Omental fat pad (tissue), 4 donors: ENCODE measurements around the gene DHCR7. TPM values are rescaled to one million over a fixed set of nuclear protein-coding genes. Genes with fewer than 3 reads are reported as not detected.

Experiments
- ATAC-seq: fragments of 150-250 bp; one replicate; pipeline ENCODE4 v1.9.1; 2016; ENCODE audit warnings: mild to moderate bottlenecking, moderate library complexity; ENCODE audit not compliant: low FRiP score
- DNase-seq: peaks from one replicate; pipeline ENCODE4 v3.0.0-alpha.2; 2019; ENCODE audit warnings: low spot score
- total RNA-seq, 4 donors: library from RNA; depleted of rRNA; stranded (reverse); fragments of >200 nt; gene quantifications; one replicate each; pipeline ENCODE4 v1.1.0, GENCODE V29; 2016
- TF ChIP-seq, protein P1 (sequence below), 3 donors: fragments of 450-650 bp; IDR thresholded peaks; one replicate each; pipeline ENCODE4 v1.5.1; 2016 to 2017; ENCODE audit warnings: antibody characterized with exemption in 3 of 3, mild to moderate bottlenecking in 3 of 3, moderate library complexity in 2 of 3

DHCR7 gene
- total RNA-seq, 4 donors from 2014 or later, result 12.9 to 76.5 (median 37.4) TPM

DNA sequence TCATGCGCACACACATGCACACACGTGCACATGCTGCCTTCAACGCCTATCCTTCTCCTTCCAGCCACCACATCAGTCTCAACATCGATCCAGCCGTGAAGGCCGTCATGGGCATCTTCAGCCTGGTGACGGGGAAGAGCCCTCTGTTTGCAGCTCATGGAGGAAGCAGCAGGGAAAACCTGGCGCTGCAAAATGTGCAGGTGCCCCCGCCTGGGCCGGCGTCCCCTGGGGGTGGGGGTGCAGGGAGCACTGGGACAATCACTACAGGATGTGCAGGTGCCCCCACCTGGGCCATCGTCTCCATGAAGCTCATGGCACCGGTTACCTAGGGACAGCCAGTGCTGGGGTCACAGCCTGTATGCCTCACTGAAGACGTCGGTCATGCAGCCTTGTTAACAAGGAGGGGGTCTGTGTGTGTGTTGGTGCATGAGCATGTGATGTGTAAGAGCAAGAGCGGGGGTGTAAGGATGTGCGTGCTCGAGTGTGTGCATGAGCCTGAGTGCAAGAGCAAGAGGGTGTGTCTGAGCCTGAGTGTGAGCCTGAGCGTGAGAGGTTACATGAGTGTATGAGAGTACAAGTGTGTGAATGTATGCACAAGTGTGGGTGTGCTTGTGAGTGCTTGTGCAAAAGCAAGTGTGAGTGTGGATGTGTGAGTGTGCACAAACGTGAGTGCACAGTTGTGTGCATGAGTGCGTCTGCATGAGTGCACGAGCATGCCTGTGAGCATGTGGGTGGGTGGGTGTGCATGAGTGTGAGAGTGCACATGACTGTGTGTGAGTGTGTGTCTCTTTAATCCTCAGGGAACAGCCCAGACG lies 36.3 kb upstream of the DHCR7 start:
- TF ChIP-seq, protein P1, sequence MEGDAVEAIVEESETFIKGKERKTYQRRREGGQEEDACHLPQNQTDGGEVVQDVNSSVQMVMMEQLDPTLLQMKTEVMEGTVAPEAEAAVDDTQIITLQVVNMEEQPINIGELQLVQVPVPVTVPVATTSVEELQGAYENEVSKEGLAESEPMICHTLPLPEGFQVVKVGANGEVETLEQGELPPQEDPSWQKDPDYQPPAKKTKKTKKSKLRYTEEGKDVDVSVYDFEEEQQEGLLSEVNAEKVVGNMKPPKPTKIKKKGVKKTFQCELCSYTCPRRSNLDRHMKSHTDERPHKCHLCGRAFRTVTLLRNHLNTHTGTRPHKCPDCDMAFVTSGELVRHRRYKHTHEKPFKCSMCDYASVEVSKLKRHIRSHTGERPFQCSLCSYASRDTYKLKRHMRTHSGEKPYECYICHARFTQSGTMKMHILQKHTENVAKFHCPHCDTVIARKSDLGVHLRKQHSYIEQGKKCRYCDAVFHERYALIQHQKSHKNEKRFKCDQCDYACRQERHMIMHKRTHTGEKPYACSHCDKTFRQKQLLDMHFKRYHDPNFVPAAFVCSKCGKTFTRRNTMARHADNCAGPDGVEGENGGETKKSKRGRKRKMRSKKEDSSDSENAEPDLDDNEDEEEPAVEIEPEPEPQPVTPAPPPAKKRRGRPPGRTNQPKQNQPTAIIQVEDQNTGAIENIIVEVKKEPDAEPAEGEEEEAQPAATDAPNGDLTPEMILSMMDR (IDR thresholded peaks at IDR 0.05), result no peak
- DNase-seq (no peak), ATAC-seq (no peak)

- no peak for DNase-seq
- TF ChIP-seq, protein P1 (IDR thresholded peaks at IDR 0.05), result no peak
- no peak for ATAC-seq
Measured at GRCh38 chr11:71483692-71484091, 35.5 kb upstream of the DHCR7 start.

GRCh38 chr11:71482746-71483364 lies 34.7 kb upstream of the DHCR7 start:
- TF ChIP-seq, protein P1 (IDR thresholded peaks at IDR 0.05), result no peak
- ATAC-seq (no peak), DNase-seq (no peak)

- TF ChIP-seq, protein P1 (IDR thresholded peaks at IDR 0.05), result no peak
- ATAC-seq (no peak), DNase-seq (no peak)
Measured at GRCh38 chr11:71482216-71482615, 34.0 kb upstream of the DHCR7 start.

- no peak for DNase-seq
- no peak for ATAC-seq
- TF ChIP-seq, protein P1 (IDR thresholded peaks at IDR 0.05), result no peak
Measured at GRCh38 chr11:71481101-71481960, 33.1 kb upstream of the DHCR7 start.

DNA sequence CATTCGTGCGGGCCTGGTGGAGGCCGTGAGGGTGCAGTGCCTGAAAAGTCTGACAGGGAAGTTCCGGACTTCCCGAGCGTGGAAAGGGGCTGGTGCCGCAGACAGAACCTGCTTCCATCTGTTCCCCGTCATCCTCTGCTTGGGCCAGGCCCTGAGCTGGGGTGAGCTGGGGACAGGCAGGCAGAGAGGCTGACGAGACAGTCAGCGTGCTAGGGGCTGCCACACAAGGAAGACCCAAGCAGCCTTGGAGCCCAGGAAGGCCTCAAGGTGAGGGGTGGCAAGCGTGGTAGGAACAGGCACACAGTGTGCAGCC lies 30.3 kb upstream of the DHCR7 start:
- ATAC-seq (no peak), DNase-seq (no peak)
- TF ChIP-seq, protein P1 (IDR thresholded peaks at IDR 0.05), result no peak
